GM12872 (cell line): Measurements from ENCODE around the gene POC1B.

ENCODE experiments used
- CTCF ChIP-seq: IDR thresholded peaks from 3 replicates; pipeline ENCODE4 v1.5.1; 2011; ENCODE audit warnings: low read depth, mild to moderate bottlenecking, low read length, moderate library complexity; ENCODE audit not compliant: insufficient read depth

POC1B gene

GRCh38 chr12:89413234-89413633 is 112.6 kb downstream of the POC1B start:
- no peak for TF ChIP-seq CTCF

DNA sequence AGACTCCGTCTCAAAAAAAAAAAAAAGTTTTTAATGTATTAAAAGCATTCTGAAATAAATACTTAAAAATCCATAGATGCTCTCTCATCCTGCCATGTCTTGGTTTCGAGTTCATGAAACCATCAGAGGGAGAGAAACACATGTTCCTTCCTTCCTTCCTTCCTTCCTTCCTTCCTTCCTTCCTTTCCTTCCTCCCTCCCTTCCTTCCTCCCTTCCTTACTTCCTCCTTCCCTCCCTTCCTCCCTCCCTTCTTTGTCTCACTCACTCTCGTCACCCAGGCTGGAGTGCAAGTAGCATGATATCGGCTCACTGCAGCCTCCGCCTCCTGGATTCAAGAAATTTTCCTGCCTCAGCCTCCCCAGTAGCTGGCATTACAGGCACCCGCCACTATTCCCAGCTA is 113.2 kb downstream of the POC1B start:
- no peak for TF ChIP-seq CTCF

DNA sequence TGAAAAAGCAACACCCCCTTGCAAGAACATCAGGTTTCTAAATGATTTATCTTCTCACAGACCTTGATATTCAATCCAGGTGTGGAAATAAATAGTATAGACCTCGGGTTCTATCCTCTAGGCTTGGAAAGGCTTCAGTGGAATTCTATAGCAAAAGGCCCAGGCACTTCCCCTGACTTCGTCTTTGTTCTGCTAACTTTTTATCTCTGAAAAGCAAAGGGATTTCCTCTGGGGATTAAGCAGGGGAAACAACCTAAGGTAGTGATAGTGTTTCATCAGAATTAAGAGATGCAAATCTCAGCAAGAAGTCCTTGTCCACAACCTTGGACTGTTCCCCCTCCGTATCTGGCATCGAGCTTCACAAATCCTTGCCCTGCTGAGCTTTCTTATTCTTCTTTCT is 114.0 kb downstream of the POC1B start:
- no peak for TF ChIP-seq CTCF

DNA sequence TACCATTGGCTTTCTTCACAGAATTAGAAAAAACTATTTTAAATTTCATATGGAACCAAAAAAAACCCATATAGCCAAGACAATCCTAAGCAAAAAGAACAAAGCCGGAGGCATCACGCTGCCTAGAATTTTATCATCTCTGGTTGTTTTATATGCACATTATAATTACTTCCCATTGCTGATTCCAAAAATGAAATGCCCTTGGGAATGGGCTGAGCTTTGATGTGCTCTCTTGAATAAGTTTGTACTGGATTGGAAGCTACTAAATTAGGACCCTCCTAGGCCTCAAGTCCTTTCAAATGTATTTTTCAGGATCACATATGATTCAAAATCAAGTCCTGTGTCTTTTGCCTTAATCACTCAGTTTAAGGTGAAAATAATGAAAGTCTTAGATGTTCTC is 114.6 kb downstream of the POC1B start:
- no peak for TF ChIP-seq CTCF

- TF ChIP-seq CTCF: no peak
Measured at GRCh38 chr12:89405626-89406345, 120.1 kb downstream of the POC1B start.

- no peak for TF ChIP-seq CTCF
Measured at GRCh38 chr12:89401433-89402058, 124.3 kb downstream of the POC1B start.

- no peak for TF ChIP-seq CTCF
Measured at GRCh38 chr12:89400415-89400814, 125.4 kb downstream of the POC1B start.
